GM23338 (cell line): ENCODE results near the gene TCP11L1. TPM values are rescaled to one million over a fixed set of nuclear protein-coding genes. Genes with fewer than 3 reads are reported as not detected.

Experiments used
- ATAC-seq: fragments of 200-7000 bp; cut with Tn5 transposase; 3 replicates; pipeline ENCODE4 v1.9.1; 2020
- DNase-seq: peaks from one replicate; pipeline ENCODE4 v3.0.0-alpha.2; 2015; ENCODE audit warnings: low spot score
- H2AFZ ChIP-seq: fragments of 200-600 bp; sonication (generic); 2 replicates; pipeline ENCODE4 v1.8.0; 2016; ENCODE audit warnings: antibody characterized with exemption, mild to moderate bottlenecking, moderate library complexity
- H3F3A ChIP-seq: fragments of 200-600 bp; sonication (generic); replicated peaks from 2 replicates; pipeline ENCODE4 v1.8.0; 2017; ENCODE audit warnings: antibody characterized with exemption, mixed run types, low read depth
- H3K27ac ChIP-seq: fragments of 200-600 bp; sonication (generic); 2 replicates; pipeline ENCODE4 v1.6.1; 2016; ENCODE audit warnings: low read depth
- H3K27me3 ChIP-seq: fragments of 200-600 bp; sonication (generic); 2 replicates; pipeline ENCODE4 v1.8.0; 2016; ENCODE audit warnings: mild to moderate bottlenecking, mixed run types, moderate library complexity; ENCODE audit not compliant: insufficient read depth
- H3K36me3 ChIP-seq: fragments of 200-600 bp; sonication (generic); 2 replicates; pipeline ENCODE4 v1.8.0; 2016; ENCODE audit warnings: mild to moderate bottlenecking; ENCODE audit not compliant: insufficient read depth
- H3K4me1 ChIP-seq: fragments of 200-600 bp; sonication (generic); 2 replicates; pipeline ENCODE4 v1.8.0; 2016; ENCODE audit warnings: mild to moderate bottlenecking, moderate library complexity; ENCODE audit not compliant: insufficient read depth
- H3K4me2 ChIP-seq: fragments of 200-600 bp; sonication (generic); 2 replicates; pipeline ENCODE4 v1.7.1; 2017; ENCODE audit warnings: mixed run types
- H3K4me3 ChIP-seq: fragments of 200-600 bp; sonication (generic); 2 replicates; pipeline ENCODE4 v1.6.1; 2016; ENCODE audit warnings: mixed run types
- H3K79me2 ChIP-seq: fragments of 200-600 bp; sonication (generic); replicated peaks from 2 replicates; pipeline ENCODE4 v1.8.0; 2017; ENCODE audit warnings: mild to moderate bottlenecking; ENCODE audit not compliant: insufficient read depth
- H3K9me2 ChIP-seq: fragments of 200-600 bp; sonication (generic); 2 replicates; pipeline ENCODE4 v1.8.0; 2017; ENCODE audit not compliant: insufficient read depth
- H4K20me1 ChIP-seq: fragments of 200-600 bp; sonication (generic); replicated peaks from 2 replicates; pipeline ENCODE4 v1.8.0; 2017; ENCODE audit warnings: mild to moderate bottlenecking; ENCODE audit not compliant: insufficient read depth
- H3K27ac Mint-ChIP-seq: 2 replicates; pipeline ENCODE4 v1.8.0; 2020; ENCODE audit warnings: inconsistent platforms, mild to moderate bottlenecking, moderate library complexity, mixed read lengths
- H3K27me3 Mint-ChIP-seq: 3 replicates; pipeline ENCODE4 v1.8.0; 2022; ENCODE audit warnings: low read depth, mild to moderate bottlenecking, moderate library complexity, mixed read lengths, inconsistent platforms; ENCODE audit not compliant: insufficient read depth, poor library complexity
- H3K36me3 Mint-ChIP-seq: 3 replicates; pipeline ENCODE4 v1.8.0; 2021; ENCODE audit warnings: low read depth, mild to moderate bottlenecking, inconsistent platforms, moderate library complexity, mixed read lengths
- H3K4me1 Mint-ChIP-seq: 3 replicates; pipeline ENCODE4 v1.8.0; 2020; ENCODE audit warnings: mild to moderate bottlenecking, inconsistent platforms, mixed read lengths
- H3K4me3 Mint-ChIP-seq: 3 replicates; pipeline ENCODE4 v1.8.0; 2021; ENCODE audit warnings: moderate library complexity, mild to moderate bottlenecking, inconsistent platforms, mixed read lengths
- H3K9me3 Mint-ChIP-seq: 3 replicates; pipeline ENCODE4 v1.8.0; 2020; ENCODE audit warnings: moderate library complexity, mild to moderate bottlenecking, inconsistent platforms, mixed read lengths
- CTCF ChIP-seq, 2 experiments: fragments of 200-600 bp in 1 of 2; sonication (generic) in 1 of 2; conservative IDR thresholded peaks; 2 replicates each; pipeline versions ENCODE4 v1.5.1 to v1.6.1; 2016 to 2017; ENCODE audit warnings: antibody characterized with exemption in 2 of 2, low read depth in 2 of 2, mild to moderate bottlenecking in 2 of 2, moderate library complexity in 1 of 2
- JUNB ChIP-seq: IDR thresholded peaks from one replicate; pipeline ENCODE4 v1.6.1; 2016; ENCODE audit warnings: antibody characterized with exemption; ENCODE audit not compliant: unreplicated experiment
- NANOG ChIP-seq: IDR thresholded peaks from 2 replicates; pipeline ENCODE4 v1.6.1; 2016; ENCODE audit warnings: antibody characterized with exemption, borderline replicate concordance
- REST ChIP-seq: IDR thresholded peaks from one replicate; pipeline ENCODE4 v1.6.1; 2018; ENCODE audit warnings: antibody characterized with exemption; ENCODE audit not compliant: unreplicated experiment
- STAT1 ChIP-seq: IDR thresholded peaks from one replicate; pipeline ENCODE4 v1.6.1; 2016; ENCODE audit warnings: antibody characterized with exemption; ENCODE audit not compliant: unreplicated experiment
- ZNF114 ChIP-seq: fragments of 250-450 bp; sonication (Bioruptor Pico); IDR thresholded peaks from 2 replicates; pipeline ENCODE4 v1.5.0; 2020; ENCODE audit warnings: mild to moderate bottlenecking, moderate library complexity
- ZNF331 ChIP-seq: fragments of 250-450 bp; sonication (Bioruptor Pico); IDR thresholded peaks from 2 replicates; pipeline ENCODE4 v1.5.0; 2020; ENCODE audit warnings: low read depth, mild to moderate bottlenecking, moderate library complexity
- ZNF462 ChIP-seq: fragments of 250-450 bp; sonication (Bioruptor Pico); IDR thresholded peaks from 2 replicates; pipeline ENCODE4 v1.5.0; 2020; ENCODE audit warnings: mild to moderate bottlenecking, moderate library complexity
- polyA plus RNA-seq: library from polyadenylated mRNA; unstranded; fragments of >200 nt; fragmentation: Nextera tagmentation; extraction: Ambion mirVana; gene quantifications from 2 replicates; pipeline ENCODE4 v1.2.1, GENCODE V29; 2016
- total RNA-seq: library from RNA; depleted of rRNA; stranded (reverse); fragments of >200 nt; shearing (Covaris generic); gene quantifications from 2 replicates; pipeline ENCODE4 v1.2.3, GENCODE V29; 2014

TCP11L1 gene
- total and polyA plus RNA-seq, 2 experiments from 2014 or later: 5.0 to 39.0 TPM

- ATAC-seq: no peak
- Histone ChIP-seq H3K4me2 (no peak overlapping the region), H2AFZ (no peak overlapping the region), H3K9me2 (no peaks in the 10 kb centered on the region), H3F3A (0 out of 2 replicates have a peak, but pooled peaks cover 2% of the 10 kb centered on the region), H3K4me3 (no peak overlapping the region), H3K27ac (no peak overlapping the region), H3K4me1 (peaks cover 9% of the 10 kb centered on the region; the same call in 1 of the 2 replicates), H3K36me3 (peaks cover 9% of the 10 kb centered on the region), H3K79me2 (no peaks in the 10 kb centered on the region), H4K20me1 (peaks cover 7% of the 10 kb centered on the region; the same call in 1 of the 2 replicates), H3K27me3 (no peaks in the 10 kb centered on the region)
- Mint-ChIP-seq H3K4me3 (no peak overlapping the region), H3K9me3 (no peaks in the 10 kb centered on the region), H3K36me3 (peaks cover 40% of the 10 kb centered on the region), H3K27me3 (peaks cover 4% of the 10 kb centered on the region), H3K4me1 (peaks cover 22% of the 10 kb centered on the region), H3K27ac (no peak overlapping the region)
- no peak for TF ChIP-seq ZNF114 (CRISPR knock-in tag)
- TF ChIP-seq STAT1: no peak
- no peak for TF ChIP-seq JUNB
- no peak for TF ChIP-seq ZNF462
- TF ChIP-seq CTCF (conservative IDR thresholded peaks at IDR 0.05; ENCODE audit: low read depth in 2 of 2): no peak
- TF ChIP-seq REST: no peak
- TF ChIP-seq ZNF331 (CRISPR knock-in tag): no peak
- TF ChIP-seq NANOG: no peak
- DNase-seq: no peak
Measured at GRCh38 chr11:33063326-33063881, 24.0 kb downstream of the TCP11L1 start.
